ENCODE results near the gene NHS. TPM values are rescaled to one million over a fixed set of nuclear protein-coding genes. Genes with fewer than 3 reads are reported as not detected.

Gene NHS
- total and polyA plus RNA-seq, 9 donors: 1.2 to 3.0 (median 1.8) TPM

- H3K36me3 ChIP-seq (ENCODE audit: control insufficient read depth, insufficient read depth, low read length): no peaks in the 10 kb centered on the region
- peaks cover 6% of the 10 kb centered on the region for H3K9me3 ChIP-seq (replicated peaks; ENCODE audit: control insufficient read depth, low read depth, low read length)
- H3K4me1 ChIP-seq (ENCODE audit: control insufficient read depth, insufficient read depth, low read length): no peaks in the 10 kb centered on the region
- no peak overlapping the region for H3K27ac ChIP-seq (ENCODE audit: low read length)
- no peak for DNase-seq
- H3K27me3 ChIP-seq (ENCODE audit: control insufficient read depth, insufficient read depth, low read length): peaks cover 24% of the 10 kb centered on the region
- no peak overlapping the region for H3K4me3 ChIP-seq (ENCODE audit: low read length)
- WGBS (ENCODE audit: insufficient coverage): 57% methylated on average over 2 of the region's 2 CpGs
Measured at GRCh38 chrX:17403189-17403691, 28.2 kb downstream of the NHS start.

GRCh38 chrX:17403972-17404371 lies 29.0 kb downstream of the NHS start:
- DNase-seq: no peak
- Histone ChIP-seq H3K36me3 (ENCODE audit: control insufficient read depth, insufficient read depth, low read length) (no peaks in the 10 kb centered on the region), H3K4me1 (ENCODE audit: control insufficient read depth, insufficient read depth, low read length) (no peaks in the 10 kb centered on the region), H3K27ac (ENCODE audit: low read length) (no peak overlapping the region), H3K4me3 (ENCODE audit: low read length) (no peak overlapping the region), H3K27me3 (ENCODE audit: control insufficient read depth, insufficient read depth, low read length) (peaks cover 23% of the 10 kb centered on the region), H3K9me3 (replicated peaks; ENCODE audit: control insufficient read depth, low read depth, low read length) (no peaks in the 10 kb centered on the region)
- 75% methylated on average over 2 of the region's 3 CpGs for WGBS (ENCODE audit: insufficient coverage)

GRCh38 chrX:17405225-17405969 lies 30.4 kb downstream of the NHS start:
- H3K4me3 ChIP-seq (ENCODE audit: low read length): no peak overlapping the region
- H3K36me3 ChIP-seq (ENCODE audit: control insufficient read depth, insufficient read depth, low read length): no peaks in the 10 kb centered on the region
- H3K9me3 ChIP-seq (replicated peaks; ENCODE audit: control insufficient read depth, low read depth, low read length): no peaks in the 10 kb centered on the region
- no peak overlapping the region for H3K27ac ChIP-seq (ENCODE audit: low read length)
- H3K27me3 ChIP-seq (ENCODE audit: control insufficient read depth, insufficient read depth, low read length): peaks cover 23% of the 10 kb centered on the region
- DNase-seq: no peak
- H3K4me1 ChIP-seq (ENCODE audit: control insufficient read depth, insufficient read depth, low read length): no peaks in the 10 kb centered on the region
- WGBS (ENCODE audit: insufficient coverage): no CpG with 5 or more reads among the region's 5 CpGs

GRCh38 chrX:17409566-17410290 lies 34.7 kb downstream of the NHS start:
- H3K36me3 ChIP-seq (ENCODE audit: control insufficient read depth, insufficient read depth, low read length): no peaks in the 10 kb centered on the region
- H3K4me3 ChIP-seq (ENCODE audit: low read length): no peak overlapping the region
- H3K9me3 ChIP-seq (replicated peaks; ENCODE audit: control insufficient read depth, low read depth, low read length): no peaks in the 10 kb centered on the region
- H3K27me3 ChIP-seq (ENCODE audit: control insufficient read depth, insufficient read depth, low read length): peaks cover 27% of the 10 kb centered on the region
- no peaks in the 10 kb centered on the region for H3K4me1 ChIP-seq (ENCODE audit: control insufficient read depth, insufficient read depth, low read length)
- no CpG with 5 or more reads among the region's 3 CpGs for WGBS (ENCODE audit: insufficient coverage)
- H3K27ac ChIP-seq (ENCODE audit: low read length): no peak overlapping the region
- no peak for DNase-seq

- DNase-seq: no peak
- no peaks in the 10 kb centered on the region for H3K9me3 ChIP-seq (replicated peaks; ENCODE audit: control insufficient read depth, low read depth, low read length)
- WGBS (ENCODE audit: insufficient coverage): no CpG with 5 or more reads among the region's 2 CpGs
- H3K27ac ChIP-seq (ENCODE audit: low read length): no peak overlapping the region
- no peaks in the 10 kb centered on the region for H3K36me3 ChIP-seq (ENCODE audit: control insufficient read depth, insufficient read depth, low read length)
- H3K27me3 ChIP-seq (ENCODE audit: control insufficient read depth, insufficient read depth, low read length): peaks cover 28% of the 10 kb centered on the region
- no peaks in the 10 kb centered on the region for H3K4me1 ChIP-seq (ENCODE audit: control insufficient read depth, insufficient read depth, low read length)
- H3K4me3 ChIP-seq (ENCODE audit: low read length): no peak overlapping the region
Measured at GRCh38 chrX:17410651-17411050, 35.7 kb downstream of the NHS start.

- DNase-seq: peak; percentile 21
- H3K27ac ChIP-seq (ENCODE audit: low read length): no peak overlapping the region
- H3K27me3 ChIP-seq (ENCODE audit: control insufficient read depth, insufficient read depth, low read length): peaks cover 31% of the 10 kb centered on the region
- H3K36me3 ChIP-seq (ENCODE audit: control insufficient read depth, insufficient read depth, low read length): no peaks in the 10 kb centered on the region
- 100% methylated on average over 1 of the region's 4 CpGs for whole genome bisulfite sequencing (ENCODE audit: insufficient coverage)
- H3K9me3 ChIP-seq (replicated peaks; ENCODE audit: control insufficient read depth, low read depth, low read length): no peaks in the 10 kb centered on the region
- no peaks in the 10 kb centered on the region for H3K4me1 ChIP-seq (ENCODE audit: control insufficient read depth, insufficient read depth, low read length)
- H3K4me3 ChIP-seq (ENCODE audit: low read length): no peak overlapping the region
Measured at GRCh38 chrX:17411205-17411604, 36.2 kb downstream of the NHS start.

- Histone ChIP-seq H3K4me1 (ENCODE audit: control insufficient read depth, insufficient read depth, low read length) (no peaks in the 10 kb centered on the region), H3K27ac (ENCODE audit: low read length) (no peak overlapping the region), H3K36me3 (ENCODE audit: control insufficient read depth, insufficient read depth, low read length) (no peaks in the 10 kb centered on the region), H3K27me3 (ENCODE audit: control insufficient read depth, insufficient read depth, low read length) (peaks cover 24% of the 10 kb centered on the region), H3K9me3 (replicated peaks; ENCODE audit: control insufficient read depth, low read depth, low read length) (no peaks in the 10 kb centered on the region), H3K4me3 (ENCODE audit: low read length) (no peak overlapping the region)
- WGBS (ENCODE audit: insufficient coverage): 47% methylated on average over 3 of the region's 4 CpGs
- DNase-seq: no peak
Measured at GRCh38 chrX:17412692-17413091, 37.7 kb downstream of the NHS start.

GRCh38 chrX:17413228-17413627 lies 38.2 kb downstream of the NHS start:
- Histone ChIP-seq H3K27me3 (ENCODE audit: control insufficient read depth, insufficient read depth, low read length) (peaks cover 24% of the 10 kb centered on the region), H3K4me1 (ENCODE audit: control insufficient read depth, insufficient read depth, low read length) (no peaks in the 10 kb centered on the region), H3K27ac (ENCODE audit: low read length) (no peak overlapping the region), H3K4me3 (ENCODE audit: low read length) (no peak overlapping the region), H3K36me3 (ENCODE audit: control insufficient read depth, insufficient read depth, low read length) (no peaks in the 10 kb centered on the region), H3K9me3 (replicated peaks; ENCODE audit: control insufficient read depth, low read depth, low read length) (no peaks in the 10 kb centered on the region)
- no peak for DNase-seq
- no CpG with 5 or more reads among the region's 4 CpGs for WGBS (ENCODE audit: insufficient coverage)

GRCh38 chrX:17414027-17414658 lies 39.1 kb downstream of the NHS start:
- no peak overlapping the region for H3K27ac ChIP-seq (ENCODE audit: low read length)
- 60% methylated on average over 3 of the region's 7 CpGs for WGBS (ENCODE audit: insufficient coverage)
- peaks cover 21% of the 10 kb centered on the region for H3K27me3 ChIP-seq (ENCODE audit: control insufficient read depth, insufficient read depth, low read length)
- H3K9me3 ChIP-seq (replicated peaks; ENCODE audit: control insufficient read depth, low read depth, low read length): no peaks in the 10 kb centered on the region
- no peak for DNase-seq
- H3K36me3 ChIP-seq (ENCODE audit: control insufficient read depth, insufficient read depth, low read length): no peaks in the 10 kb centered on the region
- no peak overlapping the region for H3K4me3 ChIP-seq (ENCODE audit: low read length)
- no peaks in the 10 kb centered on the region for H3K4me1 ChIP-seq (ENCODE audit: control insufficient read depth, insufficient read depth, low read length)

GRCh38 chrX:17414839-17415238 lies 39.8 kb downstream of the NHS start:
- H3K9me3 ChIP-seq (replicated peaks; ENCODE audit: control insufficient read depth, low read depth, low read length): no peaks in the 10 kb centered on the region
- no peaks in the 10 kb centered on the region for H3K36me3 ChIP-seq (ENCODE audit: control insufficient read depth, insufficient read depth, low read length)
- 20% methylated on average over 2 of the region's 6 CpGs for WGBS (ENCODE audit: insufficient coverage)
- H3K27ac ChIP-seq (ENCODE audit: low read length): no peak overlapping the region
- peaks cover 21% of the 10 kb centered on the region for H3K27me3 ChIP-seq (ENCODE audit: control insufficient read depth, insufficient read depth, low read length)
- peak; percentile 14 for DNase-seq
- no peaks in the 10 kb centered on the region for H3K4me1 ChIP-seq (ENCODE audit: control insufficient read depth, insufficient read depth, low read length)
- H3K4me3 ChIP-seq (ENCODE audit: low read length): no peak overlapping the region

Measured in muscle of leg (tissue), 11 donors.